SU-DHL-6 (cell line): ENCODE results near the gene SMIM41.

Experiments used
- H2AFZ ChIP-seq: fragments of 200-600 bp; sonication (generic); 2 replicates; pipeline ENCODE4 v1.6.1; 2014; ENCODE audit warnings: low read depth, mild to moderate bottlenecking, moderate library complexity, mixed read lengths, antibody characterized with exemption, low read length; ENCODE audit not compliant: severe bottlenecking
- H3F3A ChIP-seq: fragments of 200-600 bp; shearing (Covaris generic); 2 replicates; pipeline ENCODE4 v1.6.0; 2016; ENCODE audit warnings: antibody characterized with exemption, mild to moderate bottlenecking; ENCODE audit not compliant: insufficient read depth
- H3K27ac ChIP-seq: fragments of 200-600 bp; sonication (generic); 2 replicates; pipeline ENCODE4 v1.5.1; 2016; ENCODE audit warnings: low read depth, mild to moderate bottlenecking, low read length, moderate library complexity, mixed read lengths
- H3K27me3 ChIP-seq: fragments of 200-600 bp; sonication (generic), shearing (Covaris generic); 2 replicates; pipeline ENCODE4 v1.6.0; 2014; ENCODE audit warnings: mild to moderate bottlenecking, low read length
- H3K36me3 ChIP-seq: fragments of 200-600 bp; sonication (generic); 2 replicates; pipeline ENCODE4 v1.6.1; 2014; ENCODE audit warnings: mild to moderate bottlenecking, low read length, mixed read lengths
- H3K4me2 ChIP-seq: fragments of 300-600, 200-600 bp; shearing (Covaris generic), sonication (generic); 2 replicates; pipeline ENCODE4 v1.6.0; 2014; ENCODE audit warnings: low read length, low read depth, mild to moderate bottlenecking; ENCODE audit not compliant: poor library complexity, severe bottlenecking
- H3K4me3 ChIP-seq: fragments of 200-600 bp; sonication (generic); 2 replicates; pipeline ENCODE4 v1.5.1; 2014; ENCODE audit warnings: antibody characterized with exemption, low read length, mild to moderate bottlenecking, mixed read lengths; ENCODE audit not compliant: insufficient read depth, poor library complexity, severe bottlenecking
- H3K79me2 ChIP-seq: fragments of 200-600 bp; sonication (generic); 2 replicates; pipeline ENCODE4 v1.6.1; 2014; ENCODE audit warnings: mild to moderate bottlenecking, low read length, moderate library complexity; ENCODE audit not compliant: insufficient read depth
- H3K9ac ChIP-seq: fragments of 200-600 bp; sonication (generic); 2 replicates; pipeline ENCODE4 v1.7.0; 2014; ENCODE audit warnings: mild to moderate bottlenecking, low read length
- H3K9me2 ChIP-seq: fragments of 200-600 bp; sonication (generic); replicated peaks from 2 replicates; pipeline ENCODE4 v1.6.1; 2014; ENCODE audit warnings: low read length; ENCODE audit not compliant: insufficient read depth
- H3K9me3 ChIP-seq: fragments of 200-600 bp; sonication (generic); 2 replicates; pipeline ENCODE4 v1.6.1; 2014; ENCODE audit warnings: low read length, mixed read lengths; ENCODE audit not compliant: insufficient read depth
- H4K20me1 ChIP-seq: fragments of 200-600 bp; sonication (generic); 2 replicates; pipeline ENCODE4 v1.6.1; 2014; ENCODE audit warnings: low read depth, mild to moderate bottlenecking, antibody characterized with exemption, low read length, moderate library complexity, mixed read lengths
- CTCF ChIP-seq: fragments of 200-600 bp; sonication (generic); IDR thresholded peaks from one replicate; pipeline ENCODE4 v1.5.1; 2017; ENCODE audit warnings: antibody characterized with exemption, mild to moderate bottlenecking, low read length, moderate library complexity; ENCODE audit not compliant: insufficient read depth, poor library complexity, severe bottlenecking
- EZH2phosphoT487 ChIP-seq: fragments of 200-600 bp; sonication (generic), shearing (Covaris generic); conservative IDR thresholded peaks from 2 replicates; pipeline ENCODE4 v1.6.1; 2018; ENCODE audit warnings: mild to moderate bottlenecking, antibody characterized with exemption, low read length, moderate library complexity, mixed read lengths

Gene SMIM41

GRCh38 chr12:52061470-52062166 lies 17.9 kb upstream of the SMIM41 start:
- H3K27ac ChIP-seq, result no peak overlapping the region
- no peak overlapping the region for H3K4me2 ChIP-seq
- no peak overlapping the region for H3K4me3 ChIP-seq
- H3K9me2 ChIP-seq, result no peaks in the 10 kb centered on the region
- H3K27me3 ChIP-seq, result no peaks in the 10 kb centered on the region
- no peaks in the 10 kb centered on the region for H3K36me3 ChIP-seq
- TF ChIP-seq EZH2phosphoT487, result no peak
- TF ChIP-seq CTCF, result no peak
- H3K9me3 ChIP-seq, result no peaks in the 10 kb centered on the region
- H3K79me2 ChIP-seq, result no peaks in the 10 kb centered on the region
- H3F3A ChIP-seq, result no peaks in the 10 kb centered on the region
- H2AFZ ChIP-seq, result no peak overlapping the region
- H4K20me1 ChIP-seq, result no peaks in the 10 kb centered on the region
- no peak overlapping the region for H3K9ac ChIP-seq

DNA sequence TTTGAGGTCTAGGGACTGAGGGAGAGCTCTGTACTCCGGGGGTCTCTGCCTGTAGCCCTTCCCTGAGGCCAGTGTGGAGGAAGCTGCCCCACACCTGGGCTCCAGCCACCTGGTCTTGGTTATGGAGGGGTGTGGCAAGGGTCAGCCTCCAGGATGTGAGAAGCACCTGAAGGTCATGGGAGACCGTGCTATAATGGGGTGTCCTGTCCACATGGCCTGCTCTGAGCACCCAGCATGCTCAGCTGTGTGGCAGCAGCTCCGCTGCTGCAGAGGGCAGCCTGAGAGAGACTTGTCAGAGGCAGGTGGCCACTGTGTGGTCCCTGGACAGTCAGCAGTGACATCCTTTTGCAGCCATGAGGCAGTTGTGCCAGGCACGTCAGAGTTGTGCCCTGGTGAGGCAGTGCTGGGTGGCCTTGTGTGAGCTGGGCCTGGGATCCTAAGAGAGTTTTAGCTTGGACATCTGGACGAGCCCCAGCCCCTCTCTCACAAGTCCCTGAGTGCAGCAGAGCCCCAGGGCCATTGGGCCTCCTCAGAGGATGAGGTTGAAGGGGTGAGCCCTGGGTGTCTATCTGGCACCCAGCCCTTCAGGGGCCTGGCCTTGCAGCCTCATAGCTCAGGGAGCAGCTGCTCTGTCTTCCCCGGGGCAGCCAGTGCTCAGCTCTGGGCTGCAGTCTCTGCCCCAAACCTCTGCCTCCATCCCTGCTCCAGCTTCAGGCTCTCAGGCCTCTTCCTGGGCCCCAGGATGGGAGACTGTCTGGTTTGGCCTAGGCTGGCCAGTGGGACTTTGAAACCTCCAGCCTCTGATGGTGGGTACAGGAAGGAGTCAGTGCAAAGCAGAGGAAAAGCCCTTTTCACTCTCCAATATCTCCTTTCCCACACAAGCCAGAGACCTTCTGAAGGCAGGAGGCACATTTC lies 17.1 kb upstream of the SMIM41 start:
- no peaks in the 10 kb centered on the region for H4K20me1 ChIP-seq
- no peak overlapping the region for H3K27ac ChIP-seq
- H2AFZ ChIP-seq, result no peak overlapping the region
- no peaks in the 10 kb centered on the region for H3K9me3 ChIP-seq
- no peaks in the 10 kb centered on the region for H3K79me2 ChIP-seq
- no peak overlapping the region for H3K9ac ChIP-seq
- no peak for TF ChIP-seq EZH2phosphoT487
- TF ChIP-seq CTCF, result no peak
- H3F3A ChIP-seq, result no peaks in the 10 kb centered on the region
- no peaks in the 10 kb centered on the region for H3K36me3 ChIP-seq
- no peaks in the 10 kb centered on the region for H3K27me3 ChIP-seq
- no peaks in the 10 kb centered on the region for H3K9me2 ChIP-seq
- H3K4me3 ChIP-seq, result no peak overlapping the region
- no peak overlapping the region for H3K4me2 ChIP-seq

- TF ChIP-seq CTCF, result no peak
- no peak for TF ChIP-seq EZH2phosphoT487
Measured at GRCh38 chr12:52063082-52063924, 16.2 kb upstream of the SMIM41 start.

More at GRCh38 chr12:52063082-52063924, 16.2 kb upstream of the SMIM41 start:
- Histone ChIP-seq H3K79me2 (no peaks in the 10 kb centered on the region), H3K36me3 (no peaks in the 10 kb centered on the region), H3K27me3 (no peaks in the 10 kb centered on the region), H4K20me1 (no peaks in the 10 kb centered on the region), H3K27ac (no peak overlapping the region), H3K9me3 (no peaks in the 10 kb centered on the region), H3F3A (no peaks in the 10 kb centered on the region), H3K9ac (no peak overlapping the region), H3K4me3 (no peak overlapping the region), H3K9me2 (no peaks in the 10 kb centered on the region), H2AFZ (no peak overlapping the region), H3K4me2 (no peak overlapping the region)
